Activated CD4-positive, alpha-beta T cell treated with anti-CD3 and anti-CD28 coated beads for 4 hours (primary cell): ENCODE measurements around the gene IFNL2.

Experiments used
- DNase-seq, 2 donors: peaks; one replicate each; pipeline ENCODE4 v3.0.0-alpha.2; 2020

The IFNL2 gene

GRCh38 chr19:39318690-39319089, 50.5 kb downstream of the IFNL2 start:
- DNase-seq, result no peak

- DNase-seq, result no peak
These were observed 51.1 kb downstream of the IFNL2 start for GRCh38 chr19:39319098-39319891.
